Gastrocnemius medialis (tissue), 4 donors: ENCODE data around the gene BCL2L14.

Experiments used
- CTCF ChIP-seq, 5 experiments: fragments of 450-650 bp in 3 of 5; fragments of 200-600 bp in 2 of 5; sonication (generic) in 2 of 5; IDR thresholded peaks in 4 of 5; conservative IDR thresholded peaks in 1 of 5; 1 replicate in 4 of 5; 2 replicates in 1 of 5; pipeline ENCODE4 v1.5.1; 2016 to 2019; ENCODE audit warnings: antibody characterized with exemption in 5 of 5, mild to moderate bottlenecking in 3 of 5, moderate library complexity in 3 of 5
- POLR2A ChIP-seq, 2 donors: fragments of 450-650 bp; IDR thresholded peaks; one replicate each; pipeline ENCODE4 v1.6.1; 2017; ENCODE audit warnings: antibody characterized with exemption in 2 of 2, mild to moderate bottlenecking in 2 of 2, moderate library complexity in 2 of 2

GRCh38 chr12:12033824-12034223, 36.9 kb upstream of the BCL2L14 start:
- TF ChIP-seq CTCF (IDR thresholded peaks at IDR 0.05 in 4 of 5, conservative IDR thresholded peaks at IDR 0.05 in 1 of 5) (no peak), POLR2A (IDR thresholded peaks at IDR 0.05) (no peak)
